NCI-H2081 (cell line): ENCODE measurements around the gene ITIH1.
A peak's percentile ranks its signal among the peaks of the same experiment; 100 is the strongest.
"Not testable (repeated sequence)": the region's sequence is repeated elsewhere in the genome, so short reads cannot be mapped to it uniquely, and the experiment has no call there.

ENCODE experiments used
- DNase-seq, 2 experiments: peaks; one replicate each; lab custom pipeline; 2025; lab: John Stamatoyannopoulos, UW

The ITIH1 gene

DNA sequence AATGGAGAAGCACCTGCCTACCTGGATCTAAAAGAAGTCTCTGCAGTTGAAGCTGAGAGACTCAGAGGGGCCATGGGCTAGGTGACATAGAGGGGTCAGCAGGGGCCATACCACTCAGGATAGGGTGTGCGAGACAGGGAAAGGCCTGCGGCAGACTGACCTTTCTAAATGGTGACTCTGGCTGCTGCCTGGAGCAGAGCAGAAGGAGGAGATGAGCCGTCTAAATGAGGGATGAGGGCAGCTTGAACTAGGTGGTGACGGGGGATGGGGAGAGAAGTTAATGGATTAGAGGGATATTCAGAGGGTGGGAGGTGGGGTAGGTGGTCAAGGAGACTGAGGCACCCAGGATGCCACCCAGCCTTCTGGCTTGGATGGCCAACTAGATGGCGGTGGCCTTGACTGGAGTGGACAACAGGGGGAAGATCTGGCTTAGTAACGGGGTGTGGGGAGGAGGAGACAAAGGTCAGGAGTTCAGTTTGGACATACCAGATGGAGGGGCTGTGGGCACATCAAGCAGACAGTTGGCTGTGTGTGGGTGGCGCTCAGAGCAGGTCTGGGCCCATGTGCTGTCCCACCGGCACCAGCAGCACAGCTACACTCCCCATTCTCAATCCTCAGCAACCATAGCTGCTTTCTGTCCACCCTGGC, 3.2 kb upstream of the ITIH1 start:
- no peak for DNase-seq

DNA sequence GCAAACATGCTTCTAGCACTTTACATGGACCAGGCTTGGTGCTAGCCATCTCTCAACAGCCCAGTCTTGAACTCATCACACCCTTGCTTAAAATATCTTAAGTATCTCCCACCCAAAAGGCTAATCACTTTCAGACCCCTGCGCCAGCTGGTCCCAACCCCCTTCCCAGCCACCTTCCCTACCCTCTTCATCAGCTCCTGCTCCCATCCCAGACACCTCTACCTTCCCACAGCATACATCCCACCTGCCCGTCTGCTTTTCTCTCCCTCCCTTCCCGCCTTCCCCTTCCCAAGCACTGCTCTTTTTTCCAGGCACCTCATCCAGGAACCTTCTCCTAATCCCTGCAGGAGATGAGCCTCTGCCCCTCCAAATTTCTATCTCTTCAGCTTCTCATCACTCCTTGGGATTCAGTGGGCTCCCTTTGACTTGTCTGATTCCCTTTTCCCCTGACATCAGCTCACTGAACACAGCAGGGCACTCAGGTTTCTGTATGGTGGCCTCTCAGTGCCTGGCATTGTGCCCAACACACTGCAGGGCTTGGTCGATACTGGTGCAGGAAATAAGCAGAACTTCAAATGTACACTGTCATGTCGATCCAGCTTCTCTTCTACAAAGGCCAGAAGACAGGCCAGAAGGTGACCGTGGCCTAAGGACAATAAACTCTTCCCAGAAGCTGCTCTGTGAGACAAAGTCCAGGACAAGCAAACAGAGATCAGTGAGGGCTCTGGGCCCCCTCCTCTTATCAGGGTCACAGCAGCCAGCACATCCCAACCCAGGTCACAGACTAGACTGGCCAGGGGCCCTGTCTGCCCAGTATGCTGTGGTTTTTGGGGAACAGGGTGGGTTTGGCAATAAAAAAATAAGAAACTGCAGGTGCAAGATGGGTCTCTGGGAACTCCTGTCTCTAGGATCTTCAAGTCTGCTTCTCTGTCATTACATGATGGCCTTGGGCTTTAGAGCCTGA, 2.2 kb upstream of the ITIH1 start:
- peak in 1 of 2 experiments; percentile 27 for DNase-seq

DNA sequence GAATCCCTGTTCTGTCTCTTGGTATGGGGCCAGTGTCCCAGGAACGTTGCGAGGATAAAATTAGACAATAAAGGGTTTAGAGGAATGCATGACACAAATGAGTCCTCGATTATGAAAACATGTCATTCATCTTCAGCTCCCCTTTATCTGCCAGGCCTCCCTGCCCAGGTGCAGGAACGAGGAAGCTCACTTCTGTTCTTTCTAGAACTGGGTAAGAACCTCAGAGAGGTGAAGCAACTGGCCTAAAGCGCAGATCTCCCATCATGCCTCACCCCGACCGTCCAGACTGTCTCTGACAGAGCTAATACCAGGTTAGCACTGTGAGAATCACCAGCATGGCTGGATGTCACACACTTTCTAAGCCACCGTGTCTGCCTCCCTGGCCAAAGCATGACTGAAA, 1.5 kb upstream of the ITIH1 start:
- no peak for DNase-seq

DNA sequence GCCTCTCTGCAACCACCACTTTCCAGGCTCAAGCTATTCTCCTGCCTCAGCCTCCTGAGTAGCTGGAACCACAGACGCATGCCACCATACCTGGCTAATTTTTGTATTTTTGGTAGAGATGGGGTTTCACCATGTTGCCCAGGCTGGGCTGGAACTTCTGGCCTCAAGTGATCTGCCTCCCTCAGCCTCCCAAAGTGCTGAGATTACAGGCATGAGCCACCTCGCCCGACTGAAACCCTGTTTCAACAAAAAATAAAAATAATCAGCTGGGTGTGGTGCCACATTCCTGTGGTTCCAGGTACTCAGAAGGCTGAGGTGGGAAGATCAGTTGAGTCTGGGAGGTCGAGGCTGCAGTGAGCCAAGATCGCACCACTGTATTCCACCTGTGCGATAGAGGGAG, 913 bp upstream of the ITIH1 start:
- DNase-seq, result not testable (repeated sequence)

DNA sequence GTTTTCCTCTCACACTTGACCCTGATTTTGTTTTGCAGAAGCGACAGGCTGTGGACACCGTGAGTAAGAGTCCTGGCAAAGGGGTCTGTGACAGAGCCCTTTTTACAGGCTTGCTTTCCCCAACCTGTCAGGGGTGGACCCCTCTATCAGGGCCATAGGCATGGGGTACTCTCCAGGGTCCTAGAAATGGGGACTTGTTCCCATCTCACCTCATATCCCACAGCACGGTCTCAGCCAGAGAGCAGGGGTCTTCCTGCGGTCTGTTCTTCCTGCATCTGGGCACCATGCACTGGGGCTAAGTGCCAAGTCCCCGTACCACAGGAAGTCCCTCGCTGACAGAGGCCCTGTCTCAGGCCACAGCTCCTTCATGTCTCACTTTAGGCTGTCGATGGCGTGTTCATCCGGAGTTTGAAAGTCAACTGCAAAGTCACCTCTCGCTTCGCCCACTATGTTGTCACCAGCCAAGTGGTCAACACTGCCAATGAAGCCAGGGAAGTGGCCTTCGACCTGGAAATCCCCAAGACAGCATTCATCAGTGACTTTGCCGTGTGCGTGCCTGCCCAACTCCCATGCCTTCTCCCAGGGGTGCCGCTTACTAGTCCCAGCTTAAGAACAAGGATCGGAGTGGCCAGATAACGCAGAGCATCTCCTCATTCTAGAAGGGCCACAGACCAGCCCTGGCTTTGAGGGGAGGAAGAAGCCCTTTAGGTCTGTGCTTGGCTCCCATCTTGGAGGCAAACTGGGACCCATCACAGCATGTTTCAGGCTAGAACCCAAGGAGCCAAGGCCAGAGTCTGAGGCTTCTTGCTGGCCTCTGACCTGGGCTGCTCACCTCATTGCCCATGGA, 783 bp downstream of the ITIH1 start:
- DNase-seq, result no peak

DNA sequence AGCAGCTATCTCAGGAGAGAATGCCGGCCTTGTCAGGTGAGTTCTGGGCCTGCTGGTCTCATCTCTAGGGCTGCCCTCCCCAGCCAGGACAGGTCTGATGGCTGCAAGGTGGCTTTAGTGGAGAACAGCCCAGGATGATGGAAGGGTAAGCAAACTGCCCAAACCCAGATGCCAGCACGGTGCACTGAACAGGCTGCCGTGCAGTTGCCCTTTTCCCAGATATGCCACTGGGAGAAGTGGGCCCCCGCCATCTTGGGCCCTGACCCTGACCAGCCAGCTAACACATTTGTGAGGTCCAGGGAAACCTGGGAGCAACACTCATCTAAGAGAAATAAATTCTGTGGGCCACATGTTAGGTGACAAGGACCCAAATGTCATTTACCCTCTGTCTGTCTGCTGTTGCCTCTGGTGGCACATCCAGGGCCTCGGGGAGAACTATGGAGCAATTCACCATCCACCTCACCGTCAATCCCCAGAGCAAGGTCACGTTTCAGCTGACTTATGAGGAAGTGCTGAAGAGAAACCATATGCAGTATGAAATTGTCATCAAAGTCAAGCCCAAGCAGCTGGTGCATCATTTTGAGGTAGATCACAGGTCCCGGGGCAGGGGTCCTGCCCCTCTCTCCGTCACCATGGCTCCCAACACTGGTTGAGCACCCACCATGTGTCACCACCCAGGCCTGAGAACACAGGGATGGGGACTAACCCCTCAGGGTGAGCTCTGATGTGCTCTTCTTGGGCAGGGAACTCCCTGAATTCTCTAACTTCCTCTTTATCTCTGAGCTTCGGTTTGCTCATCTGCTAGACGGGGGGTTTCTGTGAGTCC, 1.8 kb downstream of the ITIH1 start:
- DNase-seq, result no peak

DNA sequence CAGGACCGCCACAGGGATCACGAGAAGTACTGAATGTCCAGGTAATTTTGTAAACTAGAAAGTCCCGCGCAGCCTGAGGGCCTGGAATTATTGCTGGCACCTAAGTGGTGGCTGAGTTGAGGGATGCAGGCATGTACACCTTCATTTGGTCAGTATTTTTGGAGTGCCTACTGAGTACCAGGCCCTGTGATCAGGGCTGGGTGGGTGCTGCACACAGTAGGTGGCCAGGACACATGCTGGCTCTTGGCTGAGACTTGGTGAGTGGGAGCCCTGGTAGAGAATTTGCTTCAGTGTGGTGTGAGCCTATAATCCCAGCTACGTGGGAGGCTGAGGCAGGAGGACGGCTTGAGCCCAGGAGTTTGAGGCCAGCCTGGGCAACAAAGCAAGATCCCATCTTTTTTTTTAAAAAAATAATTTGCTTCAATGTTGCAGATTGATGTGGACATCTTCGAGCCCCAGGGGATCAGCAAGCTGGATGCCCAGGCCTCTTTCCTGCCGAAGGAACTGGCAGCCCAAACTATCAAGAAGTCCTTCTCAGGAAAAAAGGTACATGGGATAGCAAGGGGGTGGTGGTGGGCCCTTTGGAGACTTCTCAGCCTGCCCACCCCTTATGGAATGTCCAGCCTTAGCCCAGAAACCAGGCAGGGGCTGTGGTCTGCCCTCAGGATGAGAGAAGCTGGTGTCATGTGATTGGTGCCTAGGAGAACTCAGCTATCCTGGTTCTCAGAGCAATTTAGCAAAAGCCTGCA, 2.6 kb downstream of the ITIH1 start:
- DNase-seq, result no peak

DNA sequence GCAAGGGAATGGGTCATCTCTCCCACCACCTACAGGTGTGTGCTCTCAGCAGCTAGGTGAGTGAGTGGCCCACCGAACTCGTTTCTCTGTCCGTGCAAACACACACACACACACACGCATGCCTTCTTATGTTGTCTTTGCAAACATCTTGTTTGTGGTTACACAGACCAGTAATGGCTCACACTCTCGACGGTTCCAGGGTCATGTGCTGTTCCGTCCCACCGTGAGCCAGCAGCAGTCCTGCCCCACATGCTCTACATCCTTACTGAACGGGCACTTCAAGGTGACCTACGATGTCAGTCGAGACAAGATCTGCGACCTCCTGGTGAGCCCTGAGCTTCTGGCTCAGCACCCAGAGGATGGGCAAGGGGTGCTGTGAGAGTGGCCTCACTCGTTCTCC, 4.3 kb downstream of the ITIH1 start:
- DNase-seq, result no peak

DNA sequence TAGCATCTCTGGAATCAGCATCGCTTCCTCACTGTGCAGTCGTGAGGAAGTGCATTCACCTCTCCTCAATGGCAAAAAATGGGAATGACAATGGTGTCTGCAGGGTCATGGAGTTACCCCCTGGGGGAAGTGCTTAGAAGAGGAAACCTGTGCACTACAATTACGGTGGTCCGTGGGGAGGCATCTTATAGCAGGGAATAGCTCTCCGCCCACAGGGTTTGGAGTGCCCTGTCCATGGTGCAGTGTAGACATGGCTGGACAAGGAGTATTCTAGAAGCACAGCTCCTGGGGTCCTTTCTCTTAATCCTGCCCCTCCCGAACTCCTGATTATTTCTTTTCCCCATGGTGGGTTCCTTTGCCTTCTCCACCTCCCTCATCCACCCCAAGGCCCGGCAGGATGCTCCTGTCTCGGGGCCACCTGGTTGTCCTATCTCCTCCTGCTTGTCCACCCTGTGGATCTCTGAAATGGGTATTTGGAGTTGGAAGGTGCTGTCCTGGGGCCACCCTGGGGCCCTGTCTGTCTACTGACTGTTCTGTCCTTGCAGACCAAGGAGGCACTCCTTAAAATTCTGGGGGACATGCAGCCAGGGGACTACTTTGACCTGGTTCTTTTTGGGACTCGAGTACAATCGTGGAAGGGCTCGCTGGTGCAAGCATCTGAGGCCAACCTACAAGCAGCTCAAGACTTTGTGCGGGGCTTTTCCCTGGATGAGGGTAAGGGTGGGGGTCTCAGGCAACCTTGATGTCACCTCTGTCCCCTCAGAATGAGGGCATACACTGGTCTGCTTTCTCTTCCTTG, 5.2 kb downstream of the ITIH1 start:
- no peak for DNase-seq

DNA sequence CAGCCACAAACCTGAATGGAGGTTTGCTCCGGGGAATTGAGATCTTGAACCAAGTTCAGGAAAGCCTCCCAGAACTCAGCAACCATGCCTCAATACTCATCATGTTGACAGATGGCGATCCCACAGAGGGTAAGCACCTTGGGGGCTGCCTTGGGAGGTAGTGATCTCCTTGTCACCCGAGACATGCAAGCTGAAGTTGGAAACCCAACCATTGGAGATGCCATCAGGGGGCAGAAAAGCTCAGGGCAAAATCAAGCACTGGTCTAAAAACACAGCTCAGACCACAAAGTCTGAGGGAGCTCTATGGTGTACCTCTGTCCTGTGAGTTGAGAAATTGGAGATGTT, 5.8 kb downstream of the ITIH1 start:
- DNase-seq, result no peak

DNA sequence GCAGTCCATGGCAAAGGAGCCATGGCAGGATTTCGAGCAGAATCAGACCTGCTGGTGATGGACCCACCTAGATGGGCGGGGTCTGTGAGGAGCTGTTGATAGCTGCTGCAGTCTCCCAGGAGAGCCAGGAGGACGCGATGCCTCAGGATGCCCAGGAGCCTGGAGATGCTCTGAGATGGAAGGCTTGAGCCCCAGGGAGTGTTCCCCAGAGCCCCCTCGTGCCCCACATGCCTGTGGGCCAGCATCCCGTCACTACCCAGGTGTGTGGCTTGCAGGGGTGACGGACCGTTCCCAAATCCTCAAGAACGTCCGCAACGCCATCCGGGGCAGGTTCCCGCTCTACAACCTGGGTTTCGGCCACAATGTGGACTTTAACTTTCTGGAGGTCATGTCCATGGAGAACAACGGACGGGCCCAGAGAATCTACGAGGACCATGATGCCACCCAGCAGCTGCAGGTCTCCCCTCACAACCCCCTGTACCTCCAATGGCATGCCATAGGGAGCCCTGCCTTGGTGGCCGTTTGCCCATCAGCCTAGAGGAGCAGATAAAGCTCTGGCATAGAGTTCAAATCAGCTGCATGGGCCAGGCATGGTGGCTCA, 6.7 kb downstream of the ITIH1 start:
- DNase-seq, result no peak

DNA sequence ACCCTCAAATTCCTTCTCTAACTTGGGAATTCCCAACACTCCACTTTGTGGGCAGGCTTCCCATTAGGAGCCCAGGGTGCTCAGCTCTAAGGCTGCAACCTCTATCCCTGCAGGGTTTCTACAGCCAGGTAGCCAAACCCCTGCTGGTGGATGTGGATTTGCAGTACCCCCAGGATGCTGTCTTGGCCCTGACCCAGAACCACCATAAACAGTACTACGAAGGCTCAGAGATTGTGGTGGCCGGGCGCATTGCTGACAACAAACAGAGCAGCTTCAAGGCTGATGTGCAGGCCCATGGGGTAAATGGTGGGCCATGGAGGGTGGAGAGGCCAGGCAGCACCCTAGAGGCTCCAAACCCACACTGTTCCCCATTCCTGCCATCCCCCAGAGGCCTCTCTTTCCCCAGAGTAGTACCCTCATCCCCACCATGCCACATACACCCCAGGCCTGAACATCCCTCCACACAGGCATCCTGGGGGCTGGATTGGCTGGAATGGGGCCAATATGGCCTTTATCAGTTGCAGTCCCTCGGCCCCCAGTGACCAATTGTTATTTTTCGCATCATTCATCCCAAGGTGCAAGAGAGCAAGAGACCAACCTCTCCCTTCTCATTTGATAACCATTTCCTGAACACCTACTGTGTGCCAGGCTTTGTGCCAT, 7.7 kb downstream of the ITIH1 start:
- no peak for DNase-seq

DNA sequence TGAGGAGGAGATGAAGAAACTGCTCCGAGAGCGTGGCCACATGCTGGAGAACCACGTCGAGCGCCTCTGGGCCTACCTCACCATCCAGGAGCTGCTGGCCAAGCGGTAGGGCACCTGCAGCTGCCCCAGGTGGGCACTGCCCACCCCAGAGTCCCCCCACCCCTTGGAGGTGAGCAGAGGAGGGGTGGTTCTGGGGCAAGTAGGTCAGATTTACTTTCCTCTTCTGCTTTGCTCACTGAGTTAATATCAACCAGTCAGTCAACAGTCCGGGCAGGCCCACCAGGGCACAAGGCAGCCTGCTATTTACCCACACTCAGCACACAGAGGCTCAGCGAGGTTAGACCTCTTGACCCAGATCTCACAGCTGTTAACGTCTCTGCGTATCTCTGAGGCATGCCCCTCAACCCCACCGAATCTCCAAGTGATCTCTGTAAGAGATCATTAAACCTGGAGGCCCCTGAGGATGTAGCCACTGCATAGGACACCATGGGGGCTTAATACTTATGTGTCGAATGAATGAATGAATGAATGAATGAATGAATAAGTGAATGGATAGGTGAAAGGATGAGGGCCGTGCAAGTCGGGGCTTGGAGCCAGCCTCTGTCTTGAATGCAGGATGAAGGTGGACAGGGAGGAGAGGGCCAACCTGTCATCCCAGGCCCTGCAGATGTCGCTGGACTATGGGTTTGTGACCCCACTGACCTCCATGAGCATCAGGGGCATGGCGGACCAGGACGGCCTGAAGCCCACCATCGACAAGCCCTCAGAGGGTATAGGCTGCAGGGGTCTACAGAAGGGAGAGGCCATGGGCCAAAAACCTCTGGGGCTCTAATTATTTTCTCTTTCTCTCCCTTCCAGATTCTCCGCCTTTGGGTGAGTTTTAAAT, 9.2 kb downstream of the ITIH1 start:
- DNase-seq, result no peak

DNA sequence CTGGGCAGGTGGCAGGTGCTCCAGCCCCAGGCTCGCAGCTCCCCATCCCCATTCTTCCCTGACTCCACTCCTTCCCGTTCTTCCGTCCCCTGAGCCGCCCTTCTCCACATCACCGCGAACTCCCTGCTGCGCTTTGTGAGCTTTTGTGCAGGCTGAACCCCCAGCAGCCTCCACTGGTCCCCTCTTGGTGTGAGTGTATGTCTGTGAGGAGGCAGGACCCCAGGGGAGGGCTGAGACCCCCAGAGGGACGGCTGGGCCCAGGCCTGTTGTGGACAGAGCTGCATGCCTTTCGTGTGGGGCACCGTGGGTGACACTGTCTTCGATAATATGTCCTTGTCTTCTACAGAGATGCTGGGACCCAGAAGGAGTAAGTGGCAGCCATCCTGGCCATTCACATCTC, 9.8 kb downstream of the ITIH1 start:
- no peak for DNase-seq

DNA sequence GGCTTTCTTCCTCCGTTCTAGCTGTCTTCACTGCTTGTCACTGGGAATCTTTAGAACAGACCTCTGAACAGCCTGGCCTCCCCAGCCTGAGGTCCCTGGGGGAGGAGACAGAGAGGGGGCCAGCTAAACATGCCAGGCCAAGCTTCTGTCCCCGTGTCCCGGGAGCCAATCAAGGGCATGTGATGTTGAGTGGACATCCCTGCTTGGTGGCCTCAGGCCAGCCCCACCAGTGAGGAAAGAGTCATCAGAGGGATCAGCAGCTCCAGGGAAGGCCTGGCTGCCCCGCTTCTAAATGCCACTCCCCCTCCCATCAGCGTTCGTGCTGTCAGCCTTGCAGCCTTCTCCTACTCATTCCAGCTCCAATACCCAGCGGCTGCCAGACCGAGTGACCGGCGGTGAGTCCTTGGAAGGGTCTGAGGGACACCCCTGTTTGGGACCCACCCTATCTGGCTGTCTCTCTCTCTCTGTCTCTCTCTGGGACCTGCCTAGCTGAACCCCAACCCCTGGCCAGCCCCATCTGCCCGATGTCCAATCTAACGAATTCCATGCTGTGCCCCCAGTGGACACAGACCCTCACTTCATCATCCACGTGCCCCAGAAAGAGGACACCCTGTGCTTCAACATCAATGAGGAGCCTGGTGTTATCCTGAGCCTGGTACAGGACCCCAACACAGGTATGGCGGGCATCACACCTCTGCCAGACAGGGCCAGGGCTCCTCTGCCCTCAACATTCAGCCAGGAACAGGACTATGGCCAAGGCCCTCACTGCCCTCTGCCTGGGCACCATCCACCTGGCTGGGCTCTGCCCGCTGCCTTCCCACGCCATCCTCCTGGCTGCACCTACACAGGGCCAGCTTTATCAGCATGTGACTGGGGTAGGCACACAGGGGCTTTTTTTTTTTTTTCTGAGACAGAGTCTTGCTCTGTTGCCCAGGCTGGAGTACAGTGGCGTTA, 10.6 kb downstream of the ITIH1 start:
- no peak for DNase-seq

DNA sequence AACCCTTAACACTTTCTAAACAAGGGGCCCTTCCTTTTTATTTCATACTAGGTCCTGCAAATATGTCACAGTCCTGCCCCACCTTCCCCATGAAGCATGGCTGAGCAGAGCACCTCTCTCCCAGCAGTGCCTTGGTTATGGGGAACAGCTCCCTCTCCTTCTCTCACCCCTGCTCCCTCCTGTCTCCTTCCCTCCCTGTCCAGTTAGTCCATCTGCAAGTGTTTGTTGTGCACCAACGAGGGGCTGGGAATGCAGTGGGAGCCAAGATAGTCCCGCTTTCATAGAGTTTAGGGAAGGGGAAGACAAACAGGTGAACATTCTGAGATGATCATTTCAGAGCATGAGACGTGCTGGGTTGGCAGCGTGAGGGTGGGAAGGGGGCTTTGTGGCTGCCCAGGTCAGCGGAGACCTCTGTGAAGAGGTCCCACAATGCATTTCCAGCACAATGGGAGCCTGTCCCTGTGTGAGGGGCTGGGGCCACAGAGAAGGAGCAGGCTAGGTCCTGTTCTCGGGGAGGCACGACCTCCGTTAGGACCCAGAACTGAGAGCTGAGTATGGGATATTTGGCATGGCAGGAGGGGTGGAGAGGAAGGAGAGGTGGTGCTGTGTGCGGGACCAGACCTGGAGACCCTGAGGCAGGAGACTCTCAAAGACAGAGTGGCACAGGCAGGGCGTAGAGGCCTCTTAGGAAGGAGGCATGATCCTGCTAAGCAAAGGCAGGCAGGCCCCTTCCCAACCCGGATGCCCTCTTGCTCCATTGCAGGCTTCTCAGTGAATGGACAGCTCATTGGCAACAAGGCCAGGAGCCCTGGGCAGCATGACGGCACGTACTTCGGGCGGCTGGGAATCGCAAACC, 11.7 kb downstream of the ITIH1 start:
- DNase-seq, result no peak
